GM23248 (cell line): ENCODE results near the gene CTNNA3. TPM values are rescaled to one million over a fixed set of nuclear protein-coding genes. Genes with fewer than 3 reads are reported as not detected.

Experiments used
- DNase-seq: peaks from one replicate; pipeline ENCODE4 v3.0.0-alpha.2; 2015
- H2AFZ ChIP-seq: fragments of 200-600 bp; sonication (generic); 2 replicates; pipeline ENCODE4 v1.6.1; 2016; ENCODE audit warnings: antibody characterized with exemption
- H3F3A ChIP-seq: fragments of 200-600 bp; sonication (generic); 2 replicates; pipeline ENCODE4 v1.6.1; 2016; ENCODE audit warnings: mild to moderate bottlenecking, antibody characterized with exemption, mixed run types; ENCODE audit not compliant: insufficient read depth
- H3K27ac ChIP-seq: fragments of 200-600 bp; sonication (generic); 2 replicates; pipeline ENCODE4 v1.5.1; 2016; ENCODE audit warnings: mild to moderate bottlenecking
- H3K27me3 ChIP-seq: fragments of 200-600 bp; sonication (generic); replicated peaks from 2 replicates; pipeline ENCODE4 v1.6.1; 2016; ENCODE audit warnings: mild to moderate bottlenecking; ENCODE audit not compliant: insufficient read depth
- H3K36me3 ChIP-seq: fragments of 200-600 bp; sonication (generic); 2 replicates; pipeline ENCODE4 v1.6.1; 2016; ENCODE audit warnings: low read depth, mild to moderate bottlenecking
- H3K4me1 ChIP-seq: fragments of 200-600 bp; sonication (generic); 2 replicates; pipeline ENCODE4 v1.6.1; 2016; ENCODE audit warnings: mild to moderate bottlenecking; ENCODE audit not compliant: insufficient read depth
- H3K4me2 ChIP-seq: fragments of 200-600 bp; sonication (generic); one replicate; pipeline ENCODE4 v1.6.1; 2016; ENCODE audit warnings: mild to moderate bottlenecking; ENCODE audit not compliant: unreplicated experiment
- H3K4me3 ChIP-seq: fragments of 200-600 bp; sonication (generic); 2 replicates; pipeline ENCODE4 v1.5.1; 2016; ENCODE audit warnings: mild to moderate bottlenecking
- H3K79me2 ChIP-seq: fragments of 200-600 bp; sonication (generic); 2 replicates; pipeline ENCODE4 v1.6.1; 2016; ENCODE audit warnings: mild to moderate bottlenecking; ENCODE audit not compliant: insufficient read depth
- H3K9ac ChIP-seq: fragments of 200-600 bp; sonication (generic); 2 replicates; pipeline ENCODE4 v1.6.1; 2016; ENCODE audit warnings: mild to moderate bottlenecking
- H3K9me2 ChIP-seq: fragments of 200-600 bp; sonication (generic); 2 replicates; pipeline ENCODE4 v1.6.1; 2016; ENCODE audit warnings: mixed run types, mild to moderate bottlenecking, moderate library complexity; ENCODE audit not compliant: insufficient read depth
- H3K9me3 ChIP-seq: fragments of 200-600 bp; sonication (generic); one replicate; pipeline ENCODE4 v1.6.1; 2017; ENCODE audit warnings: low read depth
- H4K20me1 ChIP-seq: fragments of 200-600 bp; sonication (generic); 2 replicates; pipeline ENCODE4 v1.6.0; 2016; ENCODE audit not compliant: insufficient read depth
- EZH2 ChIP-seq: fragments of 200-600 bp; sonication (generic); IDR thresholded peaks from 2 replicates; pipeline ENCODE4 v1.6.1; 2018; ENCODE audit warnings: antibody characterized with exemption, mild to moderate bottlenecking; ENCODE audit not compliant: insufficient read depth, poor library complexity, severe bottlenecking
- EZH2phosphoT487 ChIP-seq: fragments of 200-600 bp; sonication (generic); IDR thresholded peaks from 2 replicates; pipeline ENCODE4 v1.6.1; 2018; ENCODE audit warnings: antibody characterized with exemption, moderate library complexity, mild to moderate bottlenecking, low read depth; ENCODE audit not compliant: insufficient read depth
- WGBS, 2 experiments: methylation state at CpG; one replicate each; pipeline ENCODE4 v1.1.6; 2015 to 2017; ENCODE audit warnings: low lambda C conversion rate in 2 of 2, low coverage in 1 of 2; ENCODE audit errors: missing lambda C conversion rate in 2 of 2; 5-methylcytosine and 5-hydroxymethylcytosine counted together
- in situ Hi-C: fragments of 300-500 bp; cut with MboI; formaldehyde crosslinking; loops from 2 replicates; pipeline ENCODE4 v1.15.0; 2020
- polyA plus RNA-seq: library from polyadenylated mRNA; unstranded; fragments of >200 nt; fragmentation: Nextera tagmentation; extraction: Ambion mirVana; gene quantifications from 2 replicates; pipeline ENCODE4 v1.2.1, GENCODE V29; 2016
- total RNA-seq: library from RNA; depleted of rRNA; stranded (reverse); fragments of >200 nt; shearing (Covaris generic); gene quantifications from 2 replicates; pipeline ENCODE4 v1.2.3, GENCODE V29; 2014

The CTNNA3 gene
- total and polyA plus RNA-seq, 2 experiments from 2014 or later: not detected

- DNase-seq: no peak
- H3K4me3 ChIP-seq: no peak overlapping the region
- H3K36me3 ChIP-seq: no peaks in the 10 kb centered on the region
- H2AFZ ChIP-seq: no peak overlapping the region
- H3K9ac ChIP-seq: no peak overlapping the region
- H3K9me2 ChIP-seq: no peaks in the 10 kb centered on the region
- H3K27me3 ChIP-seq: no peaks in the 10 kb centered on the region
- no peaks in the 10 kb centered on the region for H3F3A ChIP-seq
- H3K79me2 ChIP-seq: no peaks in the 10 kb centered on the region
- WGBS, 2 experiments: 3 to 24% methylated on average over 1 of the region's 1 CpG
- no peaks in the 10 kb centered on the region for H4K20me1 ChIP-seq
- no peak for TF ChIP-seq EZH2phosphoT487
- H3K4me2 ChIP-seq: no peak overlapping the region
- no peaks in the 10 kb centered on the region for H3K9me3 ChIP-seq
- no peak overlapping the region for H3K27ac ChIP-seq
- in situ Hi-C loops: no loop called here
- H3K4me1 ChIP-seq: no peaks in the 10 kb centered on the region
These were observed 1394.9 kb downstream of the CTNNA3 start for GRCh38 chr10:66301078-66301477.

GRCh38 chr10:66295602-66296001, 1400.4 kb downstream of the CTNNA3 start:
- Histone ChIP-seq H3K9ac (no peak overlapping the region), H3K4me2 (no peak overlapping the region), H3F3A (no peaks in the 10 kb centered on the region), H3K27ac (no peak overlapping the region), H4K20me1 (no peaks in the 10 kb centered on the region), H3K9me2 (no peaks in the 10 kb centered on the region), H2AFZ (no peak overlapping the region), H3K9me3 (no peaks in the 10 kb centered on the region), H3K36me3 (no peaks in the 10 kb centered on the region), H3K79me2 (no peaks in the 10 kb centered on the region), H3K4me3 (no peak overlapping the region), H3K27me3 (no peaks in the 10 kb centered on the region), H3K4me1 (no peaks in the 10 kb centered on the region)
- in situ Hi-C loops: no loop called here
- WGBS, 2 experiments: 0 to 2% methylated on average over 3 of the region's 3 CpGs
- TF ChIP-seq EZH2phosphoT487 (no peak), EZH2 (no peak)
- no peak for DNase-seq

- 16 to 19% methylated on average over 3 of the region's 3 CpGs for WGBS, 2 experiments
- DNase-seq: no peak
- Histone ChIP-seq H3K36me3 (no peaks in the 10 kb centered on the region), H3K9me3 (no peaks in the 10 kb centered on the region), H3K9ac (no peak overlapping the region), H2AFZ (no peak overlapping the region), H3K27me3 (no peaks in the 10 kb centered on the region), H3K27ac (no peak overlapping the region), H3K4me1 (no peaks in the 10 kb centered on the region), H3K9me2 (no peaks in the 10 kb centered on the region), H3F3A (no peaks in the 10 kb centered on the region), H3K4me2 (no peak overlapping the region), H3K4me3 (no peak overlapping the region), H4K20me1 (no peaks in the 10 kb centered on the region), H3K79me2 (no peaks in the 10 kb centered on the region)
- no peak for TF ChIP-seq EZH2phosphoT487
- no peak for TF ChIP-seq EZH2
- in situ Hi-C loops: no loop called here
These were observed 1401.5 kb downstream of the CTNNA3 start for GRCh38 chr10:66294538-66294937.

- Histone ChIP-seq H3K9me3 (peaks cover 3% of the 10 kb centered on the region), H3K36me3 (no peaks in the 10 kb centered on the region), H3K79me2 (no peaks in the 10 kb centered on the region), H3K9me2 (no peaks in the 10 kb centered on the region), H3K27me3 (no peaks in the 10 kb centered on the region), H3K4me3 (no peak overlapping the region), H3K9ac (no peak overlapping the region), H3K27ac (no peak overlapping the region), H2AFZ (no peak overlapping the region), H4K20me1 (no peaks in the 10 kb centered on the region), H3F3A (no peaks in the 10 kb centered on the region), H3K4me2 (no peak overlapping the region), H3K4me1 (no peaks in the 10 kb centered on the region)
- TF ChIP-seq EZH2 (no peak), EZH2phosphoT487 (no peak)
- DNase-seq: no peak
- in situ Hi-C loops: no loop called here
These were observed 1403.1 kb downstream of the CTNNA3 start for GRCh38 chr10:66292922-66293321.

GRCh38 chr10:66292456-66292855, 1403.5 kb downstream of the CTNNA3 start:
- no peaks in the 10 kb centered on the region for H4K20me1 ChIP-seq
- H3K9me3 ChIP-seq: peaks cover 3% of the 10 kb centered on the region
- no peak overlapping the region for H3K4me2 ChIP-seq
- H3K9ac ChIP-seq: no peak overlapping the region
- 4 to 6% methylated on average over 1 of the region's 1 CpG for WGBS, 2 experiments
- no peaks in the 10 kb centered on the region for H3K36me3 ChIP-seq
- no peak overlapping the region for H3K27ac ChIP-seq
- no peak for DNase-seq
- no peaks in the 10 kb centered on the region for H3K27me3 ChIP-seq
- no peaks in the 10 kb centered on the region for H3K9me2 ChIP-seq
- H3K4me3 ChIP-seq: no peak overlapping the region
- no peaks in the 10 kb centered on the region for H3F3A ChIP-seq
- H3K4me1 ChIP-seq: no peaks in the 10 kb centered on the region
- in situ Hi-C loops: no loop called here
- no peaks in the 10 kb centered on the region for H3K79me2 ChIP-seq
- H2AFZ ChIP-seq: no peak overlapping the region
- TF ChIP-seq EZH2: no peak
- no peak for TF ChIP-seq EZH2phosphoT487
